ENCODE results near the gene RAPGEF3.

- TF ChIP-seq CSRNP3 (CRISPR knock-in tag; IDR thresholded peaks at IDR 0.05) (no peak), ZNF8 (CRISPR knock-in tag; IDR thresholded peaks at IDR 0.05) (no peak), CSDC2 (CRISPR knock-in tag; IDR thresholded peaks at IDR 0.05) (no peak)
Measured at GRCh38 chr12:47752121-47752520, 6.6 kb downstream of the RAPGEF3 start.
